Measurements from ENCODE around the gene PALB2. TPM values are rescaled to one million over a fixed set of nuclear protein-coding genes. Genes with fewer than 3 reads are reported as not detected.

The PALB2 gene
- total and polyA plus RNA-seq, 2 of the 8 experiments (the other 6 are each of a cell fraction or from before 2014, with no cell fraction given): 12.5 to 33.1 TPM

DNA sequence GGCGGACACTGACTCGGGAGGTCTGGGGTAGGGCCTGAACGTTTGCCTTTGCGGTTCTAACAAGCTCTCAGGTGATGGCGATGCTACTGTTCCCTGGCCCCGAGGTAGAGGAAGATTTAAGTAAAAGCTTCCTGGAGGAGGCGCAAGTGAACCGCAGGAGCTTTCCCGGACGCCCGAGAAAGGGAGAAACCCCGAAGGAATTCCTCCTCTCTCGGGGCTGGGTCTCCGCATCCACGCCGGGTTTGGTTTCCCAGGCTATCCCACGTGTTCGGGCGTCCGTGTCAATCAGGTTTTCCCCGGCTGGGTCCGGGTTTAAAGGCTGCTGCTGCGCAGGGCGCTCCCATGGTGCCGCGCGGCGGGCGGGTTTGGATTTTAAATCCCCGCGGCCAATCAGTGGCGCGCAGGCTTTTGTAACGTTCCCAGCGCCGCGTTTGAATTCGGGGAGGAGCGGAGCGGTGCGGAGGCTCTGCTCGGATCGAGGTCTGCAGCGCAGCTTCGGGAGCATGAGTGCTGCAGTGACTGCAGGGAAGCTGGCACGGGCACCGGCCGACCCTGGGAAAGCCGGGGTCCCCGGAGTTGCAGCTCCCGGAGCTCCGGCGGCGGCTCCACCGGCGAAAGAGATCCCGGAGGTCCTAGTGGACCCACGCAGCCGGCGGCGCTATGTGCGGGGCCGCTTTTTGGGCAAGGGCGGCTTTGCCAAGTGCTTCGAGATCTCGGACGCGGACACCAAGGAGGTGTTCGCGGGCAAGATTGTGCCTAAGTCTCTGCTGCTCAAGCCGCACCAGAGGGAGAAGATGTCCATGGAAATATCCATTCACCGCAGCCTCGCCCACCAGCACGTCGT lies 37.5 kb upstream of the PALB2 start, which contains the start of gene PLK1 (continued):
- TF ChIP-seq TBP (IDR thresholded peaks at IDR 0.05; ENCODE audit: low read depth, low read length): peak; percentile 61
- peak; percentile 25 for TF ChIP-seq RNF2 (IDR thresholded peaks at IDR 0.05; ENCODE audit: borderline replicate concordance, low read depth, low read length, missing control alignments, poor library complexity, severe bottlenecking)
- TF ChIP-seq JUN (IDR thresholded peaks at IDR 0.05; ENCODE audit: low read depth, low read length): 0 out of 2 replicates have a peak, but pooled peaks have one; percentile 49
- TF ChIP-seq TCF12 (IDR thresholded peaks at IDR 0.05; ENCODE audit: low read depth, low read length): no peak
- no peak for TF ChIP-seq SP4 (IDR thresholded peaks at IDR 0.05; ENCODE audit: low read length)
- TF ChIP-seq, protein P1, sequence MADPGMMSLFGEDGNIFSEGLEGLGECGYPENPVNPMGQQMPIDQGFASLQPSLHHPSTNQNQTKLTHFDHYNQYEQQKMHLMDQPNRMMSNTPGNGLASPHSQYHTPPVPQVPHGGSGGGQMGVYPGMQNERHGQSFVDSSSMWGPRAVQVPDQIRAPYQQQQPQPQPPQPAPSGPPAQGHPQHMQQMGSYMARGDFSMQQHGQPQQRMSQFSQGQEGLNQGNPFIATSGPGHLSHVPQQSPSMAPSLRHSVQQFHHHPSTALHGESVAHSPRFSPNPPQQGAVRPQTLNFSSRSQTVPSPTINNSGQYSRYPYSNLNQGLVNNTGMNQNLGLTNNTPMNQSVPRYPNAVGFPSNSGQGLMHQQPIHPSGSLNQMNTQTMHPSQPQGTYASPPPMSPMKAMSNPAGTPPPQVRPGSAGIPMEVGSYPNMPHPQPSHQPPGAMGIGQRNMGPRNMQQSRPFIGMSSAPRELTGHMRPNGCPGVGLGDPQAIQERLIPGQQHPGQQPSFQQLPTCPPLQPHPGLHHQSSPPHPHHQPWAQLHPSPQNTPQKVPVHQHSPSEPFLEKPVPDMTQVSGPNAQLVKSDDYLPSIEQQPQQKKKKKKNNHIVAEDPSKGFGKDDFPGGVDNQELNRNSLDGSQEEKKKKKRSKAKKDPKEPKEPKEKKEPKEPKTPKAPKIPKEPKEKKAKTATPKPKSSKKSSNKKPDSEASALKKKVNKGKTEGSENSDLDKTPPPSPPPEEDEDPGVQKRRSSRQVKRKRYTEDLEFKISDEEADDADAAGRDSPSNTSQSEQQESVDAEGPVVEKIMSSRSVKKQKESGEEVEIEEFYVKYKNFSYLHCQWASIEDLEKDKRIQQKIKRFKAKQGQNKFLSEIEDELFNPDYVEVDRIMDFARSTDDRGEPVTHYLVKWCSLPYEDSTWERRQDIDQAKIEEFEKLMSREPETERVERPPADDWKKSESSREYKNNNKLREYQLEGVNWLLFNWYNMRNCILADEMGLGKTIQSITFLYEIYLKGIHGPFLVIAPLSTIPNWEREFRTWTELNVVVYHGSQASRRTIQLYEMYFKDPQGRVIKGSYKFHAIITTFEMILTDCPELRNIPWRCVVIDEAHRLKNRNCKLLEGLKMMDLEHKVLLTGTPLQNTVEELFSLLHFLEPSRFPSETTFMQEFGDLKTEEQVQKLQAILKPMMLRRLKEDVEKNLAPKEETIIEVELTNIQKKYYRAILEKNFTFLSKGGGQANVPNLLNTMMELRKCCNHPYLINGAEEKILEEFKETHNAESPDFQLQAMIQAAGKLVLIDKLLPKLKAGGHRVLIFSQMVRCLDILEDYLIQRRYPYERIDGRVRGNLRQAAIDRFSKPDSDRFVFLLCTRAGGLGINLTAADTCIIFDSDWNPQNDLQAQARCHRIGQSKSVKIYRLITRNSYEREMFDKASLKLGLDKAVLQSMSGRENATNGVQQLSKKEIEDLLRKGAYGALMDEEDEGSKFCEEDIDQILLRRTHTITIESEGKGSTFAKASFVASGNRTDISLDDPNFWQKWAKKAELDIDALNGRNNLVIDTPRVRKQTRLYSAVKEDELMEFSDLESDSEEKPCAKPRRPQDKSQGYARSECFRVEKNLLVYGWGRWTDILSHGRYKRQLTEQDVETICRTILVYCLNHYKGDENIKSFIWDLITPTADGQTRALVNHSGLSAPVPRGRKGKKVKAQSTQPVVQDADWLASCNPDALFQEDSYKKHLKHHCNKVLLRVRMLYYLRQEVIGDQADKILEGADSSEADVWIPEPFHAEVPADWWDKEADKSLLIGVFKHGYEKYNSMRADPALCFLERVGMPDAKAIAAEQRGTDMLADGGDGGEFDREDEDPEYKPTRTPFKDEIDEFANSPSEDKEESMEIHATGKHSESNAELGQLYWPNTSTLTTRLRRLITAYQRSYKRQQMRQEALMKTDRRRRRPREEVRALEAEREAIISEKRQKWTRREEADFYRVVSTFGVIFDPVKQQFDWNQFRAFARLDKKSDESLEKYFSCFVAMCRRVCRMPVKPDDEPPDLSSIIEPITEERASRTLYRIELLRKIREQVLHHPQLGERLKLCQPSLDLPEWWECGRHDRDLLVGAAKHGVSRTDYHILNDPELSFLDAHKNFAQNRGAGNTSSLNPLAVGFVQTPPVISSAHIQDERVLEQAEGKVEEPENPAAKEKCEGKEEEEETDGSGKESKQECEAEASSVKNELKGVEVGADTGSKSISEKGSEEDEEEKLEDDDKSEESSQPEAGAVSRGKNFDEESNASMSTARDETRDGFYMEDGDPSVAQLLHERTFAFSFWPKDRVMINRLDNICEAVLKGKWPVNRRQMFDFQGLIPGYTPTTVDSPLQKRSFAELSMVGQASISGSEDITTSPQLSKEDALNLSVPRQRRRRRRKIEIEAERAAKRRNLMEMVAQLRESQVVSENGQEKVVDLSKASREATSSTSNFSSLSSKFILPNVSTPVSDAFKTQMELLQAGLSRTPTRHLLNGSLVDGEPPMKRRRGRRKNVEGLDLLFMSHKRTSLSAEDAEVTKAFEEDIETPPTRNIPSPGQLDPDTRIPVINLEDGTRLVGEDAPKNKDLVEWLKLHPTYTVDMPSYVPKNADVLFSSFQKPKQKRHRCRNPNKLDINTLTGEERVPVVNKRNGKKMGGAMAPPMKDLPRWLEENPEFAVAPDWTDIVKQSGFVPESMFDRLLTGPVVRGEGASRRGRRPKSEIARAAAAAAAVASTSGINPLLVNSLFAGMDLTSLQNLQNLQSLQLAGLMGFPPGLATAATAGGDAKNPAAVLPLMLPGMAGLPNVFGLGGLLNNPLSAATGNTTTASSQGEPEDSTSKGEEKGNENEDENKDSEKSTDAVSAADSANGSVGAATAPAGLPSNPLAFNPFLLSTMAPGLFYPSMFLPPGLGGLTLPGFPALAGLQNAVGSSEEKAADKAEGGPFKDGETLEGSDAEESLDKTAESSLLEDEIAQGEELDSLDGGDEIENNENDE (IDR thresholded peaks at IDR 0.05; ENCODE audit: insufficient replicate concordance, low read length): no peak
- no peak for TF ChIP-seq SRF (IDR thresholded peaks at IDR 0.05; ENCODE audit: low read depth, low read length)
- TF ChIP-seq CEBPB (IDR thresholded peaks at IDR 0.05; ENCODE audit: low read depth, low read length): no peak
- peak; percentile 35 for TF ChIP-seq TAF7 (optimal IDR thresholded peaks at IDR 0.05; ENCODE audit: borderline replicate concordance, low read depth, low read length)
- TF ChIP-seq CHD1 (IDR thresholded peaks at IDR 0.05; ENCODE audit: low read depth, low read length): no peak

Measured in H1 (cell line).